NT2/D1 (cell line): ENCODE measurements around the gene TXNL4B.

Source experiments
- DNase-seq: peaks from one replicate; pipeline ENCODE4 v3.0.0-alpha.2; 2011; ENCODE audit warnings: low read depth, low spot score
- H3K27me3 ChIP-seq: 2 replicates; pipeline ENCODE4 v1.6.0; 2011; ENCODE audit warnings: mild to moderate bottlenecking; ENCODE audit not compliant: insufficient read length, insufficient read depth
- H3K36me3 ChIP-seq: 2 replicates; pipeline ENCODE4 v1.6.1; 2011; ENCODE audit warnings: mild to moderate bottlenecking, low read length, mixed read lengths; ENCODE audit not compliant: insufficient read depth, insufficient read length
- H3K4me1 ChIP-seq: 2 replicates; pipeline ENCODE4 v1.5.1; 2011; ENCODE audit not compliant: insufficient read depth, insufficient read length
- H3K4me3 ChIP-seq: 2 replicates; pipeline ENCODE4 v1.5.1; 2011; ENCODE audit warnings: low read depth; ENCODE audit not compliant: insufficient read length
- H3K9ac ChIP-seq: 2 replicates; pipeline ENCODE4 v1.6.0; 2011; ENCODE audit warnings: low read depth; ENCODE audit not compliant: insufficient read length
- H3K9me3 ChIP-seq: 2 replicates; pipeline ENCODE4 v1.5.1; 2011; ENCODE audit warnings: mild to moderate bottlenecking, low read length; ENCODE audit not compliant: insufficient read depth
- SUZ12 ChIP-seq: IDR thresholded peaks from 2 replicates; pipeline ENCODE4 v1.6.1; 2011; ENCODE audit not compliant: insufficient read length, insufficient read depth; ENCODE audit errors: extremely low read depth
- YY1 ChIP-seq: IDR thresholded peaks from 2 replicates; pipeline ENCODE4 v1.6.1; 2011; ENCODE audit not compliant: insufficient read length, insufficient read depth
- ZNF274 ChIP-seq: IDR thresholded peaks from 2 replicates; pipeline ENCODE4 v1.6.1; 2011; ENCODE audit warnings: mild to moderate bottlenecking, low read depth, low read length

The TXNL4B gene

DNA sequence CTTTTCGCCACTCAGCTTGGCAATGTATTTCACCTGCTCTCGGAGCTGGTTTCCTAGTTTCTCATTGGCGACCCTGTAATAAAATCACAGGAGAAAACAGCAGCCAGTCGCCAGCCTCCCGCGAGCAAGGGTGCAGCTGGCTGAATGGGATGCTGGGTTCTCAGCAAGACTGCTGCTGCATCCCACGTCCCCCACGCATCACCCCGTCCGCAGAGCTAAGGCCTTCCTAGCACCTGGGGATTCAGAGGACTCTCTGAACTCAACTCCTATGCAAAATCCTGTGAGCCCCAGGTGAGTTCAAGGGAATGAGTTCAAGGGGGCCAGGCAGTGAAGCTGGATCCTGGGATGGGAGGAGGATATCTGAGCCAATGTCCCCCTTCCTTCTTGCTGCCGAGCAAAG, 29.5 kb upstream of the TXNL4B start:
- peaks cover 4% of the 10 kb centered on the region for H3K4me1 ChIP-seq
- no peak for DNase-seq
- no peak overlapping the region for H3K9ac ChIP-seq
- no peaks in the 10 kb centered on the region for H3K27me3 ChIP-seq
- no peak overlapping the region for H3K4me3 ChIP-seq
- no peak for TF ChIP-seq SUZ12
- no peaks in the 10 kb centered on the region for H3K36me3 ChIP-seq
- no peaks in the 10 kb centered on the region for H3K9me3 ChIP-seq

DNA sequence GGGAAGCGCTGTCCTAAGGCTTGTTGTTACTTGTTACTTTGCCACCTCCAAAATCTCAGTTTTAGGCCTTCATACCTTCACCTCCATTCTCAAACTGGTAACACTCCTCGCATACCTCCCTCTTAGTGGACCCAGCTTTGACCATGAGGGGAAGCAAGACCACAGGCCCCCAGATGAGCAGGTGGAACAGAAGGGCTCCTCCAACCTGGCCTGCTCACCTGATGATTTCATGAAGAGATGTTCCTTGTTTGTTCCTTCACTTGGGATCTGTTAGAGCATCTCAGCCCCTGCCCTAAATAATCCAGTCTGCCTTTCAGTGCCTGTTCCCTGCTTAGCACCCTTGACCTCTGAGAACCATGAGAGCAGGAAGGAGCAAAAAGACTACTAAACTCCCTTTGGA, 28.9 kb upstream of the TXNL4B start:
- Histone ChIP-seq H3K4me1 (peaks cover 4% of the 10 kb centered on the region), H3K9me3 (no peaks in the 10 kb centered on the region), H3K27me3 (no peaks in the 10 kb centered on the region), H3K36me3 (no peaks in the 10 kb centered on the region), H3K9ac (no peak overlapping the region), H3K4me3 (no peak overlapping the region)
- DNase-seq = no peak
- no peak for TF ChIP-seq SUZ12
- no peak for TF ChIP-seq ZNF274
- TF ChIP-seq YY1 = no peak

DNA sequence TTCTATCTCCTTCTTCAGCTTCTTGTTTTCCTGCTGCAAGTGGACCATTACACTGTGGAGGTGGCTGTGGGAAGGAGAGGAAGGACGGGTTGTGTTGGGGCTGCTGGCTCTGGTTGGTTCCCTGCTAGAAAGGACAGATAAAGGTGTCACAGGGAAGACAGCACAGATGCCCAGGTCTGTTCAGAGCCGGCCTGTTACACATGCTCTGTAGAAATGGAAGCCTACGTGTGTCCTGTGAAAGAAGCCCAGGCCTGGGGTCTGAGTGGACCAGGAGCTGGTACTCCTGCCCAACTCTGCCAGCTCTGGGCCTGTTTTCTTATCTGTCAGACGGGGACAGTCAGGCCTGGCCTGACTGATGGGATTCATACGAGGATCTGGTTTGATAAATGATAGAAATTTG, 26.6 kb upstream of the TXNL4B start:
- no peaks in the 10 kb centered on the region for H3K36me3 ChIP-seq
- H3K4me3 ChIP-seq = no peak overlapping the region
- no peak overlapping the region for H3K9ac ChIP-seq
- no peak for DNase-seq
- TF ChIP-seq ZNF274 (no peak), SUZ12 (no peak), YY1 (no peak)
- H3K4me1 ChIP-seq = no peaks in the 10 kb centered on the region
- no peaks in the 10 kb centered on the region for H3K9me3 ChIP-seq
- no peaks in the 10 kb centered on the region for H3K27me3 ChIP-seq

DNA sequence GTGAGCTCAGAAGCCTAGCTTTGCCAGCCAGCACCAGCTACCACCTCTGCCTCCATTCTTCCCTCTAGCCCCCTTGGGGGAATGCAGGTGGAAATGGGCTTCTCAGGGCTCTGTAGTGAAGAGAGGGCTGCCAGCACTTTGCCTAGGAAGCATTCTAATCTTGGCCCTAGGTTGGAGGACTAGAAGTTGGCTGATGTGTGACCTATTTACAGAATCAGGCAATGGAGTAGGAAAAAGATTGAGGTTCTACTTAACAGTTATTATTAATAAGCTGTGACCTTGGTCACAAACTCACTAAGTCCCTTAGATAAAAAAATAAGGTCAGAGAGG, 20.2 kb upstream of the TXNL4B start:
- TF ChIP-seq ZNF274 (no peak), YY1 (no peak), SUZ12 (no peak)
- H3K4me3 ChIP-seq = no peak overlapping the region

DNA sequence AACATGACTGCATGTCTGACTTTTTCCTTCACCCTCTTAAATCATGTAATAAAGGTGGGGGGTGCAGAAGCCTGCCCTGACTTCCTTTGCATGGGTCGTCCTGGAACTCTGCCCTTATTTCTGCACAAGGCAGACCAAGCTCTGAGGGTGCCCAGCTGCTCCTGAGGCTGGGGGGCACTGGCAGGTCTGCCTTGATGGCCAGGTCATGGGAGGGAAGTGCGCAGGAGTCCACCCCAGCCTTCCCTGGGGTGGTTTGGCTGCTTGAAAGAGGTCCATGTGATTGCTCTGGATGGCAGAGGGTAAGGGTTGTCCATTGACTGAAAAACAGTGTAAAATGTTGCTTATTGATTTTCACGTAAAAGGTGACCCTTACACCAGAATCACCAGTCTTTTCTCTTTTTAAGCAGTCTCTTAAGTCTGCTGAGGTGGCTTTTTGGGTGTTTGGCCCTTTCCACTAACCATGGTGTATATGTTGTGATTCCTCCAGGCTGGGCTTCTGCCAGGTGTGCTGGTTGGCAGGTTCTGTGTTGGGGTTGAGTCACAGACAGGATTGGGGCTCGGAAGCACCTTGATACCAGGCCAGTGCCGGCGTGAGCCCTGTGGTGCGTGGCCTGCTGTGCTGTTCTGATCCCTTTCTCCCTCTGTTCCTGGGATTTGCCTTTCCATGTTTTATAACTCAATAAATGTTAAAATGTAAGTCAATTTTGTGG, 19.6 kb upstream of the TXNL4B start:
- Histone ChIP-seq H3K36me3 (peaks cover 60% of the 10 kb centered on the region), H3K27me3 (no peaks in the 10 kb centered on the region), H3K9ac (no peak overlapping the region), H3K4me3 (no peak overlapping the region), H3K9me3 (no peaks in the 10 kb centered on the region), H3K4me1 (no peaks in the 10 kb centered on the region)
- no peak for DNase-seq
- no peak for TF ChIP-seq ZNF274
- no peak for TF ChIP-seq YY1
- no peak for TF ChIP-seq SUZ12

More for the DNA sequence above, 20.2 kb upstream of the TXNL4B start:
- DNase-seq = no peak
- peaks cover 55% of the 10 kb centered on the region for H3K36me3 ChIP-seq
- no peaks in the 10 kb centered on the region for H3K4me1 ChIP-seq
- H3K9ac ChIP-seq = no peak overlapping the region
- H3K27me3 ChIP-seq = no peaks in the 10 kb centered on the region
- H3K9me3 ChIP-seq = no peaks in the 10 kb centered on the region

DNA sequence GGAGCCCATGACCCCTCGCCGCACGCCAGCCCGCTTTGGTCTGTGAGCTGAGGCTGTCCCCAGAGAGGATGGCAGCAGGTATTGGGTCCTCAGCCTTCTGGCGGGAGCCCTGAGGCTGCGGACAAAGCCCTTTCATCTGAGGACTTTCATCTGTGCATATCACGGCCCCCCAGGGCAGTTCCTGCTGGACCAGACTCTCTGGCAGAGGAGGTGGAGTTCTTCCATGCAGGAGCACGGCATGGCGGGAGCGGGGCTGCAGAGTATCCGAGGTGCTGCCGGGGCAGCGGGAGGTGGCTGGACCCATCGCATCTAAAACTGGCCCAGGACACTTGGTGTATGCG, 19.0 kb upstream of the TXNL4B start:
- no peak for TF ChIP-seq YY1
- Histone ChIP-seq H3K27me3 (no peaks in the 10 kb centered on the region), H3K9ac (no peak overlapping the region), H3K4me3 (no peak overlapping the region), H3K36me3 (peaks cover 67% of the 10 kb centered on the region), H3K9me3 (no peaks in the 10 kb centered on the region), H3K4me1 (no peaks in the 10 kb centered on the region)
- DNase-seq = no peak

DNA sequence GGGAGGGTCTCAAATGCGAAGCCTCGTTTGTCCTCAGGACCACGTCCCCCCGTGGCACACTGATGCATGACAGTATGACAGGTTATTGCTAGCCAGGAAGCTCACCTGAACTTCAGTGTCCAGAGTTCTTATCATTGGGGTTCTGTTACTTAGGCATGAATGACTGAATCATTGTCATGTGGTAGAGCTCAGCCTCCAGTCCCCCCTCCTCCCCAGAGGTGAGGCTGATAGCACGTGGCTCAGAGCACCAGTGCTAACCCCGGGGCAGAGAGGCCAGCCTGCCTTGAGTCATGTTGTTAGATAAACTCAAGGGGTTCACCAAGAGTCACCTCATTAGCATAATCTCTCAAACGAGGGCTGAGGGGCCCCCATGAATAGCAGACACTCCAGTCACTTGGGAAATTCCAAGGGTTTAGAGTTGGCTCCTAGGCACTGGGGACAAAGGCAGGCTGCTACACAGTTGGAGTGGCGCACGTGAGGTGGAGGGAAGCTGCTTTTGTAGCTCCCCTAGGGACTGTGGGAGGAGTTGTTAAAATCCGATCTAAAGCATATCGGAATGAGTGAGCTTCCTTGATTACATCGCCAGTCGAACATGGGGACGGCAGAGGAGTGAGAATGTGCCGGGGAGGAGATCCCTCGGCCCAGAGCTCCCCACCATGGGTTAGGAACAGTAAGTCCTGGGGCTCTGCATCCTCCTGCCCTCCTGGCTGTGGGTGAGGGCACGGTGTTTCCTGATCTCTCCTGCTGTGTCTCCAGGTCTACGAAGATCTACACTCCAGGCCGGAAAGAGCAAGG, 18.4 kb upstream of the TXNL4B start:
- TF ChIP-seq YY1 (no peak), ZNF274 (no peak), SUZ12 (no peak)
- H3K4me3 ChIP-seq = no peak overlapping the region
- H3K36me3 ChIP-seq = peaks cover 72% of the 10 kb centered on the region
- no peaks in the 10 kb centered on the region for H3K9me3 ChIP-seq
- no peak for DNase-seq
- H3K4me1 ChIP-seq = no peaks in the 10 kb centered on the region
- no peaks in the 10 kb centered on the region for H3K27me3 ChIP-seq
- H3K9ac ChIP-seq = no peak overlapping the region

DNA sequence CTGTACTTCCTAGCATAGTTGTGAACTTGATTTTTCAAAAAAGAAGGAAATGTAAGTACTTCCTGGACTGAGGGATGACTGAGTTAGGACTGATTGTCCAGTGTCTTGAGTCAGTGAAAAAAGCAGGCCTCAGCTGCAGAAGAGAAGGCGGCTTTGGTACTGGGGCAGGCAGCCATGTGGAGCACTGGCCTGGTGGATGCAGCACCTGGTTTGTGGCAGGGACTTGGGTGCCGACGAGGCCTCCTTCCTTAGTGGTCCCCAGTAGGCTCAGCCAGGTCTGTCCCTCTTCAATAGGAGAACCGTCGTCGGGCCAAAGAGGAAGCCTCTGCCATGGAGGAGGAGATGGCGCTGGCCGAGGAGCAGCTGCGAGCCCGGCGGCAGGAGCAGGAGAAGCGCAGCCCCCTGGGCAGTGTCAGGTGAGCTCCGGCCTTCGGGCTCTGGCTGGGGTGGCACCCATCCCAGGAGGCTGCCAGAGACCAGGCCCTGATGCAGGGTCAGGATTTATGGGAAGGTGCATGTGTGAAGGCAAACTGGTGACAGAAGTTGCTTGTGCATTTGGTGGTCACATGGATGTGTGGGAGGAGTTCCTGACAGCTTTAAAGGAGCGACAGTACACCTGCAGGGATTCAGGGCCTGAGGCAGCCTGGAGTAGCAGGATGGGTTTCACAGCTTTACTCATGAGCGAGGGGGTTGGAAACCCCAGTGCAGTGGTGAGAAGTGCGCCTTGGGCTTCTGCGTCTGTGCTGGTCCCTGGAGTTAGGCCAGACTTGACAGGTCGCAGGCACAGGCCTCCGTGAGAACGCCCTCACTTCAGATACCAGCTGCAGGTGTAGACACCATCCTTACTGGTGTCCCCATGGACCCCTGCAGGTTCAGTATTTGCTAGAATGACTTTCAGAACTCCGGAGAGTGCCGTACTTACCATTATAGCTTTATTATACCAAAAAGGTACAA, 17.5 kb upstream of the TXNL4B start:
- Histone ChIP-seq H3K9ac (no peak overlapping the region), H3K9me3 (no peaks in the 10 kb centered on the region), H3K4me3 (no peak overlapping the region), H3K36me3 (peaks cover 82% of the 10 kb centered on the region), H3K4me1 (no peaks in the 10 kb centered on the region), H3K27me3 (no peaks in the 10 kb centered on the region)
- TF ChIP-seq ZNF274 (no peak), SUZ12 (no peak)
- no peak for DNase-seq
